Right lobe of liver (tissue), 6 donors: Measurements from ENCODE around the gene CREB5. TPM values are rescaled to one million over a fixed set of nuclear protein-coding genes. Genes with fewer than 3 reads are reported as not detected.

Source experiments
- ATAC-seq, 4 donors: fragments of 200-7000 bp; cut with Tn5 transposase; one replicate each; pipeline ENCODE4 v1.9.1; 2020; ENCODE audit warnings: mild to moderate bottlenecking in 4 of 4, moderate library complexity in 4 of 4
- DNase-seq, 3 donors: peaks; one replicate each; pipeline ENCODE4 v3.0.0-alpha.2; 2020
- H3K27ac ChIP-seq, 3 donors: fragments of 200-600 bp; one replicate each; pipeline ENCODE4 v1.8.0; 2022
- H3K27me3 ChIP-seq, 2 donors: fragments of 200-600 bp; one replicate each; pipeline ENCODE4 v1.8.0; 2022
- H3K36me3 ChIP-seq, 4 donors: fragments of 200-600 bp; sonication (generic) in 1 of 4; one replicate each; pipeline versions ENCODE4 v1.5.1 to v1.8.0; 2017 to 2022; ENCODE audit warnings: control low read depth in 1 of 4
- H3K4me1 ChIP-seq, 4 donors: fragments of 200-600 bp; sonication (generic) in 1 of 4; one replicate each; pipeline versions ENCODE4 v1.5.1 to v1.8.0; 2017 to 2022; ENCODE audit warnings: control low read depth in 1 of 4
- H3K4me3 ChIP-seq, 3 donors: fragments of 200-600 bp; one replicate each; pipeline ENCODE4 v1.8.0; 2022
- H3K9me3 ChIP-seq, 4 donors: fragments of 200-600 bp; sonication (generic) in 1 of 4; one replicate each; pipeline versions ENCODE4 v1.5.1 to v1.8.0; 2017 to 2022; ENCODE audit warnings: control low read depth in 1 of 4
- POLR2A ChIP-seq: fragments of 450-650 bp; IDR thresholded peaks from one replicate; pipeline ENCODE4 v1.6.1; 2017; ENCODE audit warnings: antibody characterized with exemption, mild to moderate bottlenecking
- whole genome bisulfite sequencing: methylation state at CpG from one replicate; pipeline ENCODE4 v1.1.6; 2018; ENCODE audit warnings: low coverage, low lambda C conversion rate; ENCODE audit not compliant: insufficient coverage; ENCODE audit errors: missing lambda C conversion rate; 5-methylcytosine and 5-hydroxymethylcytosine counted together
- intact Hi-C, 2 donors: fragments of 100-400 bp; cut with DNase I; formaldehyde crosslinking; loops; one replicate each; pipeline versions ENCODE4 v1.11.2 to v1.14.1; 2022
- total RNA-seq, 6 experiments: library from RNA; depleted of rRNA in 2 of 6; stranded (reverse); fragments of >200 nt in 2 of 6; fragmentation: NEBNext Ultra II Directional in 3 of 6; extraction: Animal tissue kit (Norgen Biotek cat#: 25700) in 3 of 6; gene quantifications; one replicate each; pipeline versions ENCODE4 v1.1.0 to v1.2.4, GENCODE V29; 2016 to 2023
- TF ChIP-seq, protein P1 (sequence below), 4 donors: fragments of 200-600 bp in 3 of 4; fragments of 450-650 bp in 1 of 4; IDR thresholded peaks; one replicate each; pipeline versions ENCODE4 v1.5.1 to v1.8.0; 2016 to 2022; ENCODE audit warnings: antibody characterized with exemption in 4 of 4, mild to moderate bottlenecking in 2 of 4
- donor health status: DM: no; HTN: yes; CAD: no.
- donor health status: DM: no; HTN: no; CAD: no.
- donor health status: DM: no; HTN: no; CAD: no.
- donor health status: DM: no; HTN: yes; CAD: no.
- donor health status: DM: no; HTN: yes; CAD: no.

The CREB5 gene
- total RNA-seq, 6 experiments from 2014 or later: 0.48 to 6.3 (median 1.4) TPM

GRCh38 chr7:28748346-28748745, 336.0 kb downstream of the CREB5 start:
- ATAC-seq: no peak
- intact Hi-C loops: no loop called here
- no peak overlapping the region for H3K4me3 ChIP-seq
- TF ChIP-seq, protein P1, sequence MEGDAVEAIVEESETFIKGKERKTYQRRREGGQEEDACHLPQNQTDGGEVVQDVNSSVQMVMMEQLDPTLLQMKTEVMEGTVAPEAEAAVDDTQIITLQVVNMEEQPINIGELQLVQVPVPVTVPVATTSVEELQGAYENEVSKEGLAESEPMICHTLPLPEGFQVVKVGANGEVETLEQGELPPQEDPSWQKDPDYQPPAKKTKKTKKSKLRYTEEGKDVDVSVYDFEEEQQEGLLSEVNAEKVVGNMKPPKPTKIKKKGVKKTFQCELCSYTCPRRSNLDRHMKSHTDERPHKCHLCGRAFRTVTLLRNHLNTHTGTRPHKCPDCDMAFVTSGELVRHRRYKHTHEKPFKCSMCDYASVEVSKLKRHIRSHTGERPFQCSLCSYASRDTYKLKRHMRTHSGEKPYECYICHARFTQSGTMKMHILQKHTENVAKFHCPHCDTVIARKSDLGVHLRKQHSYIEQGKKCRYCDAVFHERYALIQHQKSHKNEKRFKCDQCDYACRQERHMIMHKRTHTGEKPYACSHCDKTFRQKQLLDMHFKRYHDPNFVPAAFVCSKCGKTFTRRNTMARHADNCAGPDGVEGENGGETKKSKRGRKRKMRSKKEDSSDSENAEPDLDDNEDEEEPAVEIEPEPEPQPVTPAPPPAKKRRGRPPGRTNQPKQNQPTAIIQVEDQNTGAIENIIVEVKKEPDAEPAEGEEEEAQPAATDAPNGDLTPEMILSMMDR (IDR thresholded peaks at IDR 0.05): no peak
- TF ChIP-seq POLR2A: no peak
- H3K9me3 ChIP-seq: no peaks in the 10 kb centered on the region
- H3K27me3 ChIP-seq: no peaks in the 10 kb centered on the region
- DNase-seq: no peak
- no peak overlapping the region for H3K27ac ChIP-seq
- no peaks in the 10 kb centered on the region for H3K36me3 ChIP-seq
- H3K4me1 ChIP-seq: no peaks in the 10 kb centered on the region
- WGBS: 62% methylated on average over 4 of the region's 4 CpGs

DNA sequence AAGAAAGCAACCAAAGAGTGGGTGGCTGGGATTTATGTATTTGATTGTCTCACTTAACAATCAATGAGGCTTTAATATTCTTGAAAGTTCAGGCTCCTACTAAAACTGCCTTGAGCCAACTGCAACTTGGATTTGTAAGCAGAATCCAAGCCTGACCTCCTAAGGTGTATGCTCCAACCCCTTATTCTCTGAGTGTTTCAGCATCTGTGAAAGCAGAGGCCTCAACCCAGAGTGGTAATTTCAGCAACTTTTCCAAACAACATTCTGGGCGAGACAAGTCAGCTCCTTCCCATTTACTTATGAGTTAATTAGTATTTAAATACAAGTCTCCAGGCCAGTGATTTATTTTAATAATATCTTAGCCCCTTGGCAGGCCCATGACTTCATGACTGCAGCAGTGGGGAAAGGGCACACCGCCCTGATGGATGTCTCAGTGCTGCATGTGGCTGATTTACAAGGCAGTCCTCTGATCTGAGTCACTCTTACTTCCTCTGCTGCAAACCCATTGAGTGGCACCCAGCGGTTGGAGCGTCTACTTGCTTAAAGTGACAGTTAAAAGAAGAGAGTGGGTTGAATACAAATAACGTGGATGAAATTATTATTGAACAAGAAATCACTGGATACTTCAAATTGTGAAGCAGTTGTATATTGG, 336.7 kb downstream of the CREB5 start:
- H3K9me3 ChIP-seq: no peaks in the 10 kb centered on the region
- H3K36me3 ChIP-seq: no peaks in the 10 kb centered on the region
- peak in 1 of 4 donors; percentile 39 for ATAC-seq
- no peak for DNase-seq
- H3K4me1 ChIP-seq: no peaks in the 10 kb centered on the region
- H3K27me3 ChIP-seq: no peaks in the 10 kb centered on the region
- H3K4me3 ChIP-seq: no peak overlapping the region
- TF ChIP-seq, protein P1 (IDR thresholded peaks at IDR 0.05): no peak
- TF ChIP-seq POLR2A: no peak
- WGBS: 62% methylated on average over 5 of the region's 5 CpGs
- intact Hi-C loops: no loop called here
- H3K27ac ChIP-seq: no peak overlapping the region

DNA sequence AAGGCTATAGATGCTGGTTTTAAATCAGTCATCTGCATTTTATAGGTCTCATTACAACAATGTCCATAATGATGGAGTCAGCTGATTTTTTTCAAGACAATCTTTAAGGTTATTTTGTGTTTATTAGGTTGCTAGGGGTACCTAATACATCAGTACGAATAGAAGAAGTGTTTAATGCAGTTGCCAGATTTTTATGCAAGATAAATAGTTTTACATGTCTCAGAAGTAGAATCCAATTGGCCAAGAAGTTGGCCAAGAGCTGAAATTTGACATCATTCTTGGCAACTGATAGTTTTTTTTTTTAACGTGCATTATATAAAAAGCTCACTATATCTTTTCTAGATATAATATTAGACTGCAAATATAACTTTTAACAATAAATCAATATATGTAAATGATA, 337.3 kb downstream of the CREB5 start:
- Histone ChIP-seq H3K27me3 (no peaks in the 10 kb centered on the region), H3K27ac (no peak overlapping the region), H3K36me3 (no peaks in the 10 kb centered on the region), H3K4me3 (no peak overlapping the region), H3K4me1 (no peaks in the 10 kb centered on the region), H3K9me3 (no peaks in the 10 kb centered on the region)
- ATAC-seq: no peak
- 43% methylated on average over 2 of the region's 2 CpGs for WGBS
- no peak for DNase-seq
- no peak for TF ChIP-seq POLR2A
- TF ChIP-seq, protein P1 (IDR thresholded peaks at IDR 0.05): no peak
- intact Hi-C loops: no loop called here

- ATAC-seq (no peak), DNase-seq (no peak)
- Histone ChIP-seq H3K9me3 (no peaks in the 10 kb centered on the region), H3K4me3 (no peak overlapping the region), H3K27me3 (no peaks in the 10 kb centered on the region), H3K4me1 (no peaks in the 10 kb centered on the region), H3K36me3 (no peaks in the 10 kb centered on the region), H3K27ac (no peak overlapping the region)
- TF ChIP-seq, protein P1 (IDR thresholded peaks at IDR 0.05): no peak
- TF ChIP-seq POLR2A: no peak
- intact Hi-C loops: no loop called here
- WGBS: 74% methylated on average over 6 of the region's 6 CpGs
Observed at GRCh38 chr7:28750981-28751380, 338.7 kb downstream of the CREB5 start.
